Activated CD4-positive, alpha-beta T cell treated with anti-CD3 and anti-CD28 coated beads for 36 hours (primary cell): ENCODE data around the gene SESN1. TPM values are rescaled to one million over a fixed set of nuclear protein-coding genes. Genes with fewer than 3 reads are reported as not detected.
"Not testable (repeated sequence)": the region's sequence is repeated elsewhere in the genome, so short reads cannot be mapped to it uniquely, and the experiment has no call there.

Source experiments
- ATAC-seq: fragments of 200-7000 bp; cut with Tn5 transposase; one replicate; pipeline ENCODE4 v1.10.0; 2021; ENCODE audit warnings: mild to moderate bottlenecking, moderate library complexity
- CTCF ChIA-PET: fragments of 350-600 bp; sonication (Branson Sonifier 250); formaldehyde crosslinking; loops from one replicate; lab custom pipeline; 2021; ENCODE audit warnings: antibody characterized with exemption; lab: Charles Lee
- POLR2A ChIA-PET: fragments of 350-600 bp; sonication (Branson Sonifier 250); formaldehyde crosslinking; loops from one replicate; lab custom pipeline; 2021; ENCODE audit warnings: antibody characterized with exemption, inconsistent platforms; lab: Charles Lee
- DNase-seq: peaks from one replicate; pipeline ENCODE4 v3.0.0-alpha.2; 2020
- H3K27ac Mint-ChIP-seq: one replicate; pipeline ENCODE4 v1.8.0; 2021; ENCODE audit warnings: mixed read lengths
- H3K27me3 Mint-ChIP-seq: one replicate; pipeline ENCODE4 v1.8.0; 2021; ENCODE audit warnings: mixed read lengths
- H3K36me3 Mint-ChIP-seq: one replicate; pipeline ENCODE4 v1.8.0; 2021; ENCODE audit warnings: low read depth, mixed read lengths
- H3K4me1 Mint-ChIP-seq: one replicate; pipeline ENCODE4 v1.8.0; 2021; ENCODE audit warnings: mixed read lengths
- H3K4me3 Mint-ChIP-seq: one replicate; pipeline ENCODE4 v1.8.0; 2021; ENCODE audit warnings: mild to moderate bottlenecking, moderate library complexity, mixed read lengths
- H3K9me3 Mint-ChIP-seq: one replicate; pipeline ENCODE4 v1.8.0; 2021; ENCODE audit warnings: low read depth, mixed read lengths
- intact Hi-C, 2 experiments: fragments of 100-400 bp; cut with DNase I in 1 of 2; cut with micrococcal nuclease in 1 of 2; formaldehyde crosslinking; loops; one replicate each; pipeline versions ENCODE4 v1.14.2 to v1.15.1; 2022 to 2024; cut with DNase I, micrococcal nuclease
- total RNA-seq, 2 experiments: library from RNA; stranded (reverse); gene quantifications; one replicate each; pipeline ENCODE4 v1.2.3, GENCODE V29; 2021

The SESN1 gene
- total RNA-seq, 2 experiments from 2014 or later = 9.7 to 10.0 TPM

GRCh38 chr6:108987156-108987555 is 107.5 kb downstream of the SESN1 start:
- peaks cover 33% of the 10 kb centered on the region for H3K36me3 Mint-ChIP-seq
- ChIA-PET POLR2A (no interaction called here), CTCF (interaction anchor here (1.2 kb wide), 1 partner anchor 86 kb away, joined by 3 read pairs; no protein-coding TSS in a partner anchor)
- DNase-seq (no peak), ATAC-seq (no peak)
- intact Hi-C loops = no loop called here
- H3K27ac Mint-ChIP-seq = no peak overlapping the region
- no peaks in the 10 kb centered on the region for H3K27me3 Mint-ChIP-seq
- no peaks in the 10 kb centered on the region for H3K4me1 Mint-ChIP-seq
- H3K4me3 Mint-ChIP-seq = no peak overlapping the region
- H3K9me3 Mint-ChIP-seq = no peaks in the 10 kb centered on the region

- H3K9me3 Mint-ChIP-seq = peaks cover 4% of the 10 kb centered on the region
- ChIA-PET POLR2A (no interaction called here), CTCF (interaction anchor here (1.0 kb wide), 1 partner anchor 14 kb away, joined by 3 read pairs; no protein-coding TSS in a partner anchor)
- no peak overlapping the region for H3K4me3 Mint-ChIP-seq
- ATAC-seq (no peak), DNase-seq (no peak)
- H3K27ac Mint-ChIP-seq = no peak overlapping the region
- H3K4me1 Mint-ChIP-seq = no peaks in the 10 kb centered on the region
- intact Hi-C loops = no loop called here
- peaks cover 25% of the 10 kb centered on the region for H3K36me3 Mint-ChIP-seq
- H3K27me3 Mint-ChIP-seq = no peaks in the 10 kb centered on the region
These were observed 109.3 kb downstream of the SESN1 start for GRCh38 chr6:108985301-108985700.

- peaks cover 24% of the 10 kb centered on the region for H3K36me3 Mint-ChIP-seq
- H3K4me1 Mint-ChIP-seq = no peaks in the 10 kb centered on the region
- H3K27me3 Mint-ChIP-seq = no peaks in the 10 kb centered on the region
- intact Hi-C loops = no loop called here
- no peak overlapping the region for H3K4me3 Mint-ChIP-seq
- CTCF ChIA-PET = no interaction called here
- H3K9me3 Mint-ChIP-seq = peaks cover 14% of the 10 kb centered on the region
- no peak overlapping the region for H3K27ac Mint-ChIP-seq
- ATAC-seq (no peak), DNase-seq (no peak)
- POLR2A ChIA-PET = no interaction called here
These were observed 111.5 kb downstream of the SESN1 start for GRCh38 chr6:108983151-108983550.

- Mint-ChIP-seq H3K9me3 (peaks cover 20% of the 10 kb centered on the region), H3K27me3 (no peaks in the 10 kb centered on the region), H3K36me3 (peaks cover 31% of the 10 kb centered on the region), H3K27ac (no peak overlapping the region), H3K4me3 (no peak overlapping the region), H3K4me1 (no peaks in the 10 kb centered on the region)
- POLR2A ChIA-PET = no interaction called here
- no peak for DNase-seq
- intact Hi-C loops = no loop called here
- CTCF ChIA-PET = interaction anchor here (0.5 kb wide), 1 partner anchor 31 kb away, joined by 3 read pairs; no protein-coding TSS in a partner anchor
- ATAC-seq = no peak
These were observed 112.2 kb downstream of the SESN1 start for GRCh38 chr6:108982154-108983113.

GRCh38 chr6:108978638-108979037 is 116.0 kb downstream of the SESN1 start:
- H3K4me1 Mint-ChIP-seq, H3K27ac Mint-ChIP-seq, DNase-seq, H3K4me3 Mint-ChIP-seq, ATAC-seq, POLR2A ChIA-PET, intact Hi-C loops, H3K27me3 Mint-ChIP-seq, CTCF ChIA-PET: not testable (repeated sequence)
- peaks cover 27% of the 10 kb centered on the region for H3K36me3 Mint-ChIP-seq
- H3K9me3 Mint-ChIP-seq = peaks cover 26% of the 10 kb centered on the region

- H3K27ac Mint-ChIP-seq = no peak overlapping the region
- no peaks in the 10 kb centered on the region for H3K27me3 Mint-ChIP-seq
- no peaks in the 10 kb centered on the region for H3K4me1 Mint-ChIP-seq
- no peak overlapping the region for H3K4me3 Mint-ChIP-seq
- H3K36me3 Mint-ChIP-seq = peaks cover 14% of the 10 kb centered on the region
- DNase-seq (no peak), ATAC-seq (no peak)
- intact Hi-C loops = no loop called here
- CTCF ChIA-PET = no interaction called here
- H3K9me3 Mint-ChIP-seq = peaks cover 12% of the 10 kb centered on the region
- POLR2A ChIA-PET = no interaction called here
These were observed 120.4 kb downstream of the SESN1 start for GRCh38 chr6:108974201-108974600.

- ATAC-seq (no peak), DNase-seq (no peak)
- no peaks in the 10 kb centered on the region for H3K36me3 Mint-ChIP-seq
- H3K27me3 Mint-ChIP-seq = no peaks in the 10 kb centered on the region
- intact Hi-C loops = no loop called here
- H3K27ac Mint-ChIP-seq = no peak overlapping the region
- H3K9me3 Mint-ChIP-seq = no peaks in the 10 kb centered on the region
- CTCF ChIA-PET = interaction anchor here (1.1 kb wide), 1 partner anchor 15 kb away, joined by 4 read pairs; no protein-coding TSS in a partner anchor
- POLR2A ChIA-PET = no interaction called here
- H3K4me1 Mint-ChIP-seq = peaks cover 8% of the 10 kb centered on the region
- no peak overlapping the region for H3K4me3 Mint-ChIP-seq
These were observed 124.9 kb downstream of the SESN1 start for GRCh38 chr6:108969776-108970175.

GRCh38 chr6:108968325-108969316 is 126.0 kb downstream of the SESN1 start:
- ATAC-seq (no peak), DNase-seq (no peak)
- Mint-ChIP-seq H3K36me3 (no peaks in the 10 kb centered on the region), H3K27me3 (no peaks in the 10 kb centered on the region), H3K4me3 (no peak overlapping the region), H3K4me1 (peaks cover 8% of the 10 kb centered on the region), H3K27ac (no peak overlapping the region), H3K9me3 (no peaks in the 10 kb centered on the region)
- ChIA-PET POLR2A (no interaction called here), CTCF (interaction anchor here (0.5 to 1.3 kb wide), 5 partner anchors 14 to 1367 kb away, joined by 3 to 7 read pairs (median 4); no protein-coding TSS in a partner anchor)
- intact Hi-C loops = no loop called here

GRCh38 chr6:108966855-108967755 is 127.5 kb downstream of the SESN1 start:
- ChIA-PET POLR2A (no interaction called here), CTCF (interaction anchor here (0.6 to 1.7 kb wide), 4 partner anchors 12 to 106 kb away, joined by 3 to 5 read pairs (median 4); no protein-coding TSS in a partner anchor)
- no peaks in the 10 kb centered on the region for H3K9me3 Mint-ChIP-seq
- H3K36me3 Mint-ChIP-seq = no peaks in the 10 kb centered on the region
- ATAC-seq (peak; percentile 94), DNase-seq (peak; percentile 40)
- no peaks in the 10 kb centered on the region for H3K27me3 Mint-ChIP-seq
- intact Hi-C loops = no loop called here
- H3K4me3 Mint-ChIP-seq = no peak overlapping the region
- H3K4me1 Mint-ChIP-seq = peaks cover 8% of the 10 kb centered on the region
- no peak overlapping the region for H3K27ac Mint-ChIP-seq

GRCh38 chr6:108966251-108966650 is 128.4 kb downstream of the SESN1 start:
- CTCF ChIA-PET = interaction anchor here (0.9 to 1.7 kb wide), 3 partner anchors 11 to 50 kb away, joined by 3 to 5 read pairs (median 4); no protein-coding TSS in a partner anchor
- no peak overlapping the region for H3K27ac Mint-ChIP-seq
- DNase-seq (no peak), ATAC-seq (no peak)
- H3K27me3 Mint-ChIP-seq = no peaks in the 10 kb centered on the region
- H3K36me3 Mint-ChIP-seq = no peaks in the 10 kb centered on the region
- no peak overlapping the region for H3K4me3 Mint-ChIP-seq
- H3K4me1 Mint-ChIP-seq = peaks cover 8% of the 10 kb centered on the region
- POLR2A ChIA-PET = no interaction called here
- intact Hi-C loops = no loop called here
- no peaks in the 10 kb centered on the region for H3K9me3 Mint-ChIP-seq
